ENCODE data around the gene SLC2A11.

The SLC2A11 gene, protein sequence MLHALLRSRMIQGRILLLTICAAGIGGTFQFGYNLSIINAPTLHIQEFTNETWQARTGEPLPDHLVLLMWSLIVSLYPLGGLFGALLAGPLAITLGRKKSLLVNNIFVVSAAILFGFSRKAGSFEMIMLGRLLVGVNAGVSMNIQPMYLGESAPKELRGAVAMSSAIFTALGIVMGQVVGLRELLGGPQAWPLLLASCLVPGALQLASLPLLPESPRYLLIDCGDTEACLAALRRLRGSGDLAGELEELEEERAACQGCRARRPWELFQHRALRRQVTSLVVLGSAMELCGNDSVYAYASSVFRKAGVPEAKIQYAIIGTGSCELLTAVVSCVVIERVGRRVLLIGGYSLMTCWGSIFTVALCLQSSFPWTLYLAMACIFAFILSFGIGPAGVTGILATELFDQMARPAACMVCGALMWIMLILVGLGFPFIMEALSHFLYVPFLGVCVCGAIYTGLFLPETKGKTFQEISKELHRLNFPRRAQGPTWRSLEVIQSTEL

GRCh38 chr22:23857606-23858483 is at the start of gene SLC2A11:
SLC2A11 (plus strand) TSS chr22:23857875; CDS start chr22:23858000, 125 bp downstream.
- DNase-seq: peak; percentile 99

DNA sequence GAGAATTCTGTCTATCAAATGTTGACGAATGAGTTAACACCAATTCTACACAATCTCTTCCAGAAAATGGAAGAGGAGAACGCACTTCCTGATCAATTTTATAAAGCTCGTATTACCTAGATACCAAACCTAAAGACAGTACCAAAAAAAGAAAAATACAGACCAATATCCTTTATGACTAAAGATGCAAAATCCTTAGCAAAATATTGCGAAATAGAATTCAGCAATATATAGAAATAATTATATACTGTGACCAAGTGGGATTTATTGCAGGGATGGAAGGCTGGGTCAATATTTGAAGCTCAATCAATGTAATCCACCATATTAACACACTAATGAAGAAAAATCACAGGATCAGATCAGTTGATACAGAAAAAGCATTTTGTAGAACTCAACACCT is 45.3 kb upstream of the SLC2A11 start:
- no peak for DNase-seq

- no peak for DNase-seq
These were observed 42.0 kb upstream of the SLC2A11 start for GRCh38 chr22:23815541-23816155.

- DNase-seq: no peak
These were observed 41.3 kb upstream of the SLC2A11 start for GRCh38 chr22:23816156-23816976.

DNA sequence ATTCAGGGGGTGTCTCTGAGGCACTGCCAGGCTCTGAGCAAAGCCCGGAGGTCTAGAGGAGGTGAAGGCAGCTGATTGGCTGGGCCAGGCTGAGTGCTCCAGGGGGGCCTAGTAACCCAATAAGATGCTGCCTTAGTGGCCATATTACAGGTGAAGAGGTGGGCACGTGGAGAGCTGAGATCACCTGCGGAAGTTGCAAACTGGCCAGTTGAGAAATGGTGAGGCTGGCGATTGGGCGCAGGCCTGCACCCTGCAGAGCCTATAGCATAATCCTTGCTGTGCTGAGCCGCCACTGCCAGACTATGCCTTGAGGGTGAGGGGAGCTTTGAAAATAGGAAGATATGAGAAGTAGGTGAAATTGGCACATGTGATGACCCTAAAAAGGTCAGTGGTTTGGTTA is 40.5 kb upstream of the SLC2A11 start:
- no peak for DNase-seq

GRCh38 chr22:23818541-23818940 is 39.1 kb upstream of the SLC2A11 start:
- DNase-seq: no peak

GRCh38 chr22:23820748-23821211 is 36.9 kb upstream of the SLC2A11 start:
- no peak for DNase-seq

DNA sequence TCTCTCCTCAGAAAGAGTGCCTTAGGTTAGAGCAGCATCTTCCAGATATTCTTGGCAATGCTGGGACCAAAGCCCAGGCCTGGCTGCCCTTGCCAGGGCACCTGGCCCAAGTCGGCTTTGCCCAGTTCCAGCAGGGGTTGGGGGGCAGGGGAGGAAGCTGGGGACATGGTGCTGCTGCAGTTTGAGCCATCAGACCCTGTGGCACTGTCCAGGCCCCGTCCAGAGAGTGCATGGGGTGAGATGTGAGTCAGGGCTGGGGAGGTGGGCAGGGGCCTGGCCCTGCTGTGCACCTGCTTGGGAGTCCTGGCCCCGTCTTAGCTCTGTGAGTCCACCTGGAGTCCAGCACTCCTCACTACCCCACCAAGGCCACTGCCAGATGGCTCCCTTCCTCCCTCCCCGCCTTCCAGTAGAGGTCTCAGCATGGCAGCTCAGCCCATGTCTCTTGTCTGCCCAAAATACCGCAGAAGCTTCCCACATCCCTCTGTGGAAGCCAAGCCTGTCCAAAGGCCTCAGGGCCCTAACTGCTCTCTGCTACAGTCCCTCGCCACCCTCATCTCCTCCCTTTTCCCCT is 35.5 kb upstream of the SLC2A11 start:
- no peak for DNase-seq

DNA sequence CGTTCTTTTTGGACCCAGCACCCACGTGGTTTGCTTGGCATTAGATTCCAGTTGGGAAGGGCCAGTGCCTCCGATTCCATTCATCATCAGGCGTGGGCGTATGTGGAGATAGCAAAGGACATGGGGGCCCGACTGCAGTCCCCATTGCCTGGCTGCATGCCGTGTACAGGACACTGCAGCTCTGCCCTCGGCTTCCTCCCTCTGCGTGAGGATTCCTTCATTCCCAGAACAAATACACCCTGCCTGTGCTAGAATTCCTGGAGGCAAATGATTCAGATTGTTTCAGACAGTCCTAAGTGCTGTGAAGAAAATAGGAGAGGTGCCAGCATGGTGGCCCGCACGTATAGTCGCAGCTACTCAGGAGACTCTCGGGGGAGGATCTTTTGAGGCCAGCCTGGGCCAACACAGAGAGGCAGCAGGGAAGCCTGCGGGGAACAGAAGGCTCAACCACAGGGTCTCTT is 34.3 kb upstream of the SLC2A11 start:
- no peak for DNase-seq

DNA sequence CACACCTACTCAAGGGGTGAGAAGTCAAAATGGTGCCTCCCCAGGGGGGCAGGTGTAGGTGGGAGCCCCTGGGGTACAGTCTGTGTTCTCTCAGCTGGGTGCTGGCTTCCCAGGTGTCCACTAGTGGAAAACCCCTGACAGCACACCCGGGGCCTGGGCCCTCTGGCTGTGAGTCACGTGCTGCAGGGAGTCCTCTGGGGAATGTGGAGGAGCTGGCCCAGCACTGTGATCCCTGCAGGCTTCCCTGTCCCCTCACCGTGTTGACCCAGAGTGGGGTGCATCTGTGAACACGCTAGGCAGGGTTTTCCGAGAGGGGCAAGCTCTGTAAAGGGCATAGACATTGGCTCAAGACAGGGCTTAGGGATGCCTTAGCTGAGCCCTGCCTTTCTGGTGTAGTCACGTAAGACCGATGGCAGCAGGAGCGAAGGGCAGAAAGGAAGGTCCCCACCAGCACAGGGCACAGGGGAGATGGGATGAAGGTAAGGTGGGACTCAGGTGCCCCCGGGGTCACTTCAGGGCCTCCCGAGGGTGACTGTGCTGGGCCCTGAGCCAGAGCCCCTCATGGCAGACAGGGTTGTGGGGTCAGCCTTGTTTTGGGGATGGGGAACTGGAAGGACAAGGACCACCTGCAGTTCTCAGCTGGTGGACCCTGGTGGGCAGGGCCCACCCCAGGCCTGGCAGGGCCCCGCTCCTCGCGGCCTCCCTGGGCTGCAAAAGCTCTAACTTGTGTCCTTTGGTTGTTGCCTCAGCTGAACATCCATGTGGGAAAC is 33.0 kb upstream of the SLC2A11 start:
- DNase-seq: no peak

DNA sequence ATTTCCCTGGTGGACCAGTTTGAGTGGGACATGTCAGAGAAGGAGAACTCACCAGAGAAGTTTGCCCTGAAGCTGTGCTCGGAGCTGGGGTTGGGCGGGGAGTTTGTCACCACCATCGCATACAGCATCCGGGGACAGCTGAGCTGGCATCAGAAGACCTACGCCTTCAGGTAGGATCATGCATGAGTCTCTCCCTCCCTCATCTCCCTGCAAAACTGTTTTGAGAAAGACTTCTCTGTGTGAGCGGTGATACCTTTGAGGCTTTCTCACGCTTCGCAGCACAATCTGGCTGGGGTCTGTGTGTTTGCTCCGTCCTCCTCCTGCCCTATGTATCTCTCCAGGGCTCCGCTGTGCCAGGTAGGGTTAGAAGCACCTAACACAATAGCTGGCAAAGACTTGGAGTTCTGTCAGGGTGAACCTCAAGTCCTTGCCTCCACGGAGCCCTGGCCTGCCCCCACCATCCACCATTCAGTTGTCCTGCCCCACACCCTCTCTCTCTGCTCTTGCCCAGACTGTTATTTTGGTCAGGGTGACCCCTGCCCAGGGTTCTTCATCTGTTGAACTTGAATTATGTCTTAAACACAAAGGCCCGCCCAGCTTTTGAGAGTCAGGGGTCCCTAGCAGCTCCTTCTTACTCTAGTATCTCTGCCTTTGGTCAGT is 32.3 kb upstream of the SLC2A11 start:
- DNase-seq: no peak

DNA sequence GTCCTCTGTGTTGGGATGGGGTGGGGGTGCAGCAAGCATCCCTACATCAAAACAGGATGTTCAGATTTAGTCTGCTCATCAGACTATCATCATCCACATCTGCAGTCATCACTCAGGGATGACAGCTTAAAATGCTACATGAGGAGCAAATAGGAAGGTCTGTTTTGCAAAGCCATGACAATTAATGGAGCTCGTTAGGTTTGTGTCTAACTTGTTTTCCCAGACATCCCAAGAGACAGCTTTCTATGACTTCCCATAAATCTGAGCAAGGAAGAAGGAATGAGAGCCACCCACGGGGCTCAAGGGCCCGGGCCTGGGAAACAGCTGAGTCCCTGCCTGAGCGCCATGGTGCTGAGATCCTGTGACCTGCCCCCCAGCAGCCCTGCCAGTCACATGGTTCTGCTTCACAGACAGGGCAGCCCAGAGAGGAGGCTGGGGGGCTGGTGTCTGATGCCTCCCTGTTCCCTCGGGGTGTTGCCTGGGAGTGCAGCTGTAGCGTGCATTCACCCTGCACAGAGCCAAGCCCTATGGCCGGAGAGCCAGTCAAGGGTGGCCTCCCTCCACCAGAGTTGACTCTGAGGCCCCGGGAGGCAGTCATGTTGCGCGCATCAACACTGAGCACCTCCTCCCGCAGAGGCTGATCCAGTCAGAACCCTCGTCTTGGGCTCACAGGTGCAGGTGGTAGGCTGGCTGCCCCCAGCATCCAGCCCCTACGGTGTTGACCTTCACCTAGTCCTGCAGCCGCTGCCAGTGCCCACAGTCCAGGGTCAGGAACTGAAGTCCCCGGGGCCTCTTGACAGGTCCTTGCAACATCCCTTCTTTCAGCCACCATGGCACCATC is 30.9 kb upstream of the SLC2A11 start:
- no peak for DNase-seq

GRCh38 chr22:23827351-23827995 is 30.2 kb upstream of the SLC2A11 start:
- no peak for DNase-seq

DNA sequence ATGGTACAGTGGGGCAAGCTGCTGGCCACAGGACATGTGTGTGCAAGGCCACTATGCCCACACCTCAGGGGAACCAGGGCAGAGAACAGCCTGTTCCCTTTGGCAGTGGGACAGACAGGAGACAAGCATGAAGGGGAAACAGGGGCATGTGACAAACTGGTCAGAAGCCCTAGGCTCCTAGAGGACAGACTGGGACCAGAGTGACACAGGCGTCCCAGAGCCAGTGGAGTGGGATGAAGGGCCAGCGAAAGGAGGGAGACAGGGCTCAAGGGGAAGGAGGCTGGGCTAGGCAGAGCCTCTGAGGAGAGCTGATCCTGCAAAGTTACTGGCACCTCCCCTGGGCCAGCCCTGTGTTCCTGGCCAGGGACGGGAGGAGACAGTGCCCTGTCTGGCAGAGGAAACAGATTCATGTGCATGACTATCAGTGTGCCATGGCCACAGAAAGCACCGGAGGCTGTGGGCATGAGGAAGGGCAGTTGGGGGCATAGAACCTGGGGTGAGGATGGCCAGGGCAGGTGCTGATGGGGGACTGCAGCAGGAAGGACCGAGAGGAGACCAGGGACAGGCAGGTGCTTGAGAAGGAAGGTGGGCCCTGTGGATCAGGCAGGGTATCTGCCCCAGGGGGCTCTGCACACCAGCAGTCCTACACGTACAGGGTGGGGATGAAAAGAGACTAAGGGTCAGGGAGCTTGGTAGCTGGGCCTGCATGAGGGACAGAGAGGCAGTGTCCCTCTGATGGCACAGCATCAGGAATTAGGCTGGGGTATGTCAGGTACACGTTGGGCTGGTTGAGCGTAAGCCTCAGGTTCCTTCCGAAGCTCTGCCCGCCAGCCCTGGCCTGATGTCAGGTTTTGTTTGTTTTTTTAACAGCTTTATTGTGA is 28.6 kb upstream of the SLC2A11 start:
- no peak for DNase-seq

- DNase-seq: no peak
These were observed 27.8 kb upstream of the SLC2A11 start for GRCh38 chr22:23829845-23830372.

GRCh38 chr22:23831261-23831660 is 26.4 kb upstream of the SLC2A11 start:
- DNase-seq: no peak

GRCh38 chr22:23831781-23832180 is 25.9 kb upstream of the SLC2A11 start:
- no peak for DNase-seq

All from COR-L47 (cell line).